ENCODE results near the gene MTMR11. TPM values are rescaled to one million over a fixed set of nuclear protein-coding genes. Genes with fewer than 3 reads are reported as not detected.
"Not testable (repeated sequence)": the region's sequence is repeated elsewhere in the genome, so short reads cannot be mapped to it uniquely, and the experiment has no call there.

MTMR11 gene
- total and polyA plus RNA-seq, 11 donors = 1.6 to 4.5 (median 2.1) TPM

DNA sequence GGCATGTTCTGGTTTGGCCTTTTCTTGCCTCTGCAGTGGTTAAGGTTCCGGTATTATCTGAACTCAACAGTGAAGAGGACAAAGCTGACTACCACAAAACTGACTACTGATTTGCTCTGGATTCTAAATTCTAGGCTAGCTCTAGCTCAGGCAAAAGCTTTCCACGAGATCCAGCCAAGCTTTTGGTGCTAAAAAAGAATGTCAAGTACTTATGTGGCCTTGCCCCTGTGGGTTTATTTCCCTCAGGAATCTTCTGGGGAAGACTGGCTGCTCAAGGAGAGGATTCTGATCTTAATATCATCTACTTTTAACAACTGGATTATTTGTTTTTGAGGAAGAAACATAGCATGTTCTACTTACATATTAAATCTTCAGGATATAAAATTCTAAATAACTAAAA is 26.1 kb upstream of the MTMR11 start:
- peaks cover 0 to 6% (median 0%) of the 10 kb centered on the region in 9 donors for H3K27me3 ChIP-seq
- H3K4me1 ChIP-seq = peaks cover 0 to 24% (median 7%) of the 10 kb centered on the region in 12 donors
- WGBS, 4 donors = 35 to 59% (median 44%) methylated on average over 2 of the region's 2 CpGs
- peaks cover 0 to 93% (median 64%) of the 10 kb centered on the region in 9 donors for H3K36me3 ChIP-seq
- peak in 1 of 4 donors; percentile 16 for ATAC-seq
- TF ChIP-seq POLR2A (IDR thresholded peaks at IDR 0.05) = no peak
- no peak for DNase-seq
- peak overlapping the region in 8 of 12 donors; percentile 21 to 47 (median 42) for H3K27ac ChIP-seq
- H3K4me3 ChIP-seq = no peak overlapping the region
- intact Hi-C loops (cut with DNase I) = loop anchor here (1.0 to 10.0 kb wide), 13 partner anchors 50 to 225 kb away; partner anchors contain the start of genes OTUD7B (in 1 of the 10) and VPS45 (in 1 of the 10)
- peaks cover 0 to 3% (median 0%) of the 10 kb centered on the region in 12 donors for H3K9me3 ChIP-seq

- peak overlapping the region in 8 of 12 donors; percentile 21 to 47 (median 42) for H3K27ac ChIP-seq
- H3K4me1 ChIP-seq = peaks cover 0 to 24% (median 7%) of the 10 kb centered on the region in 12 donors
- intact Hi-C loops (cut with DNase I) = loop anchor here (1.0 to 10.0 kb wide), 13 partner anchors 50 to 225 kb away; partner anchors contain the start of genes OTUD7B (in 1 of the 10) and VPS45 (in 1 of the 10)
- no peak overlapping the region for H3K4me3 ChIP-seq
- peaks cover 0 to 6% (median 0%) of the 10 kb centered on the region in 9 donors for H3K27me3 ChIP-seq
- peaks cover 0 to 5% (median 0%) of the 10 kb centered on the region in 12 donors for H3K9me3 ChIP-seq
- WGBS, 4 donors = 17 to 28% (median 18%) methylated on average over 3 of the region's 3 CpGs
- DNase-seq (peak in 3 of 5 donors; percentile 34 to 45 (median 45)), ATAC-seq (peak; percentile 74 to 91 (median 83))
- TF ChIP-seq POLR2A (IDR thresholded peaks at IDR 0.05) (no peak), CTCF (IDR thresholded peaks at IDR 0.05) (peak; percentile 69 to 87 (median 81))
- peaks cover 0 to 92% (median 62%) of the 10 kb centered on the region in 9 donors for H3K36me3 ChIP-seq
Measured at GRCh38 chr1:149962039-149962647, 25.5 kb upstream of the MTMR11 start.

DNA sequence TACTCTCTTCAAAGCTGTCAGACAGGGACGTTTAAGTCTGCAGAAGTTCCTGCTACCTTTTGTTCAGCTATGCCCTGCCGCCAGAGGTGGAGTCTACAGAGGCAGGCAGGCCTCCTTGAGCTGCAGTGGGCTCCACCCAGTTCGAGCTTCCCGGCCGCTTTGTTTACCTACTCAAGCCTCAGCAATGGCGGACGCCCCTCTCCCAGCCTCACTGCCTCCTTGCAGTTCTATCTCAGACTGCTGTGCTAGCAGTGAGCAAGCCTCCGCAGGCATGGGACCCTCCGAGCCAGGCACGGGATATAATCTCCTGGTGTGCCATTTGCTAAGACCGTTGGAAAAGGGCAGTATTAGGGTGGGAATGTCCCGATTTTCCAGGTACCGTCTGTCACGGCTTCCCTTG is 20.9 kb upstream of the MTMR11 start:
- ATAC-seq; intact Hi-C loops (cut with DNase I); H3K9me3 ChIP-seq; DNase-seq; H3K27ac ChIP-seq; H3K4me1 ChIP-seq; H3K27me3 ChIP-seq; H3K4me3 ChIP-seq: not testable (repeated sequence)
- H3K36me3 ChIP-seq = peaks cover 0 to 66% (median 34%) of the 10 kb centered on the region in 9 donors
- WGBS, 4 donors = 96 to 99% (median 98%) methylated on average over 13 to 14 of the region's 14 CpGs

GRCh38 chr1:149949911-149950310 is 13.2 kb upstream of the MTMR11 start:
- Histone ChIP-seq H3K36me3 (peaks cover 0 to 76% (median 54%) of the 10 kb centered on the region in 9 donors), H3K9me3 (no peaks in the 10 kb centered on the region), H3K27ac (no peak overlapping the region), H3K27me3 (no peaks in the 10 kb centered on the region), H3K4me3 (no peak overlapping the region), H3K4me1 (no peaks in the 10 kb centered on the region)
- WGBS, 4 donors = 77 to 88% (median 82%) methylated on average over 6 of the region's 6 CpGs
- TF ChIP-seq POLR2A (IDR thresholded peaks at IDR 0.05) (no peak), CTCF (IDR thresholded peaks at IDR 0.05) (no peak)
- intact Hi-C loops (cut with DNase I) = no loop called here
- no peak for DNase-seq
- no peak for ATAC-seq

DNA sequence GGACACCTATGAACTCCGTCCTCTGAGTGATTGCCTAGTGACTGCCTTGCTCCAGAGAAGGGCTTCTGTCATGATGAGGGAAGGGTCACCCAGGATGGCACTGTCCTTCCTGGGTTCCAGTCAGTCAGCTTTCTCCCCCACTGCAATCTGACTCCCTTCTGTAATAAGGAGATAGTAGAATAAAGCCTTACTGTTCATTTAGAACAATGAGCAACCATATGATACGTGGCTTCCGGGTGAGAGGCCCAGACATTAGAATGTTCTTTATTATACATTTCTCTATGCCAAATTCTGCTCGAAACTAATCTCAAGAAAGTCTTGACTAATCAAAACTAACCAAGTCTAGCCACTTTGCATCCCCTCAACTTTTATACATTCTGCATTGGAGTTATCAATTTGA is 8.5 kb upstream of the MTMR11 start:
- WGBS, 4 donors = 87 to 93% (median 91%) methylated on average over 4 of the region's 4 CpGs
- Histone ChIP-seq H3K36me3 (peaks cover 0 to 69% (median 60%) of the 10 kb centered on the region in 9 donors), H3K9me3 (no peaks in the 10 kb centered on the region), H3K4me1 (peaks cover 0 to 13% (median 5%) of the 10 kb centered on the region in 12 donors), H3K27me3 (no peaks in the 10 kb centered on the region), H3K4me3 (no peak overlapping the region), H3K27ac (no peak overlapping the region)
- no peak for TF ChIP-seq CTCF (IDR thresholded peaks at IDR 0.05)
- no peak for TF ChIP-seq POLR2A (IDR thresholded peaks at IDR 0.05)
- intact Hi-C loops (cut with DNase I) = no loop called here
- no peak for ATAC-seq
- DNase-seq = no peak

All from heart left ventricle (tissue), 16 donors.